AG04449 (cell line): Measurements from ENCODE around the gene TRAPPC2L.
A peak's percentile ranks its signal among the peaks of the same experiment; 100 is the strongest.

Experiments used
- CTCF ChIA-PET: fragments of 350-600 bp; formaldehyde crosslinking; extraction: SDS; loops from one replicate; lab custom pipeline; 2021; ENCODE audit warnings: antibody characterized with exemption; lab: Yijun Ruan, JAX
- POLR2A ChIA-PET: fragments of 400-600, 350-600 bp; formaldehyde crosslinking; extraction: SDS; loops from one replicate; lab custom pipeline; 2020; ENCODE audit warnings: antibody characterized with exemption, inconsistent platforms; lab: Yijun Ruan, JAX
- DNase-seq: peaks from one replicate; pipeline ENCODE4 v3.0.0-alpha.2; 2010; ENCODE audit warnings: low read depth, low spot score
- H3K4me3 ChIP-seq: 2 replicates; pipeline ENCODE4 v1.5.1; 2011; ENCODE audit warnings: low read depth, mild to moderate bottlenecking, control low read depth, low read length
- CTCF ChIP-seq: IDR thresholded peaks from one replicate; pipeline ENCODE4 v1.5.1; 2011; ENCODE audit warnings: mild to moderate bottlenecking, moderate library complexity, low read length, control low read depth, inconsistent platforms; ENCODE audit not compliant: insufficient read depth; ENCODE audit errors: missing control alignments

TRAPPC2L gene

DNA sequence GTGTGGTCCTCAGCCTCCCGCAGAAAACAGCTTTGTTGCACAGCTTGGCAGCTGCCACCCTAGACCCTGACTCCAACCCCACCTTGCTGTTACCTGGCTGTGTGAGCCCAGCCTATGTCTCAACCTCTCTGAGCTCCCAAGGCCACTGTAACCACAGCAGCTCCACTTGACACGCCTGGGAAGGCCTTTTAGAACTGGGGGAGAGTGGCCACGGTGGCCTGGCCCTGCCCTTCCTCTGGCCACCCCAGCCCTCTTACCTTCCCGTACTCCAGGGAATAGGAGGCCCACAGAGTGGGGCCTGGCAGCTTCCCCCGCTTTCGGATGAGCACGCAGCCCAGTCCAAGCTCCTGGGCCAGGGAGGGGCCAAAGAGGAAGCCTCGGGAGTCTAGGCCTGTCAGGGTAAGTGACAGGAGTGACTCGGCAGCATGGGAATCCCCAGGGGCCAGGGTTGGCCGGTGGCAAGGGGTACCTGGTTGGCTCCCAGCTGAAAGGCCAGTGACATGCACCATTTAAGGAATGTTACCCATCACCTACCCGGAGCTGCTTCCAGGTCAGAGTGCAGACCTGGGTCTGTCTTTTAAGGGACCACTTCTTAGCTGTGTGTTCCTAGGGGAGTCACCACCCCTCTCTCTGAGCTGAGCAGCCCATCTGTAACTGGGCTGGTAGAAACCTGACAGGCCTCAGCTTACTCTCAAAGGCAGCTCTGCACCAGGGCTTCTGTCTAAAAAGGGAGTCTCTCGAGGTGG lies 46.6 kb upstream of the TRAPPC2L start:
- no peak for TF ChIP-seq CTCF
- DNase-seq: no peak
- peak overlapping the region; percentile 83 for H3K4me3 ChIP-seq
- ChIA-PET CTCF (interaction anchor here (1.0 to 4.0 kb wide), 9 partner anchors 8 to 356 kb away, joined by 3 to 23 read pairs (median 4); partner anchors contain the start of genes GALNS and TRAPPC2L), POLR2A (interaction anchor here (0.5 to 2.4 kb wide), 9 partner anchors 11 to 1228 kb away, joined by 3 to 8 read pairs (median 4); partner anchors contain the start of gene PIEZO1)

GRCh38 chr16:88810912-88811768 lies 45.8 kb upstream of the TRAPPC2L start:
- ChIA-PET POLR2A (interaction anchor here (0.6 to 2.4 kb wide), 9 partner anchors 10 to 282 kb away, joined by 3 to 8 read pairs (median 3); partner anchors contain the start of genes ACSF3 and PIEZO1), CTCF (interaction anchor here (1.0 to 4.0 kb wide), 10 partner anchors 10 to 356 kb away, joined by 3 to 23 read pairs (median 4); partner anchors contain the start of genes GALNS and TRAPPC2L)
- no peak for TF ChIP-seq CTCF
- DNase-seq: no peak
- H3K4me3 ChIP-seq: peak overlapping the region; percentile 83

GRCh38 chr16:88811769-88812512 lies 45.0 kb upstream of the TRAPPC2L start, which contains the start of gene APRT:
Gene APRT (minus strand): TSS chr16:88811928. CDS start chr16:88811899, 29 bp downstream.
- TF ChIP-seq CTCF: peak; percentile 43
- peak within 1 kb of the TSS; percentile 83 for H3K4me3 ChIP-seq
- POLR2A ChIA-PET: interaction anchor here (0.6 to 2.4 kb wide), 5 partner anchors 27 to 356 kb away, joined by 3 to 8 read pairs (median 3); partner anchors contain the start of genes ACSF3 and PIEZO1
- CTCF ChIA-PET: interaction anchor here (0.9 to 4.0 kb wide), 10 partner anchors 9 to 404 kb away, joined by 3 to 23 read pairs (median 6); partner anchors contain the start of gene GALNS
- peak; percentile 52 for DNase-seq

DNA sequence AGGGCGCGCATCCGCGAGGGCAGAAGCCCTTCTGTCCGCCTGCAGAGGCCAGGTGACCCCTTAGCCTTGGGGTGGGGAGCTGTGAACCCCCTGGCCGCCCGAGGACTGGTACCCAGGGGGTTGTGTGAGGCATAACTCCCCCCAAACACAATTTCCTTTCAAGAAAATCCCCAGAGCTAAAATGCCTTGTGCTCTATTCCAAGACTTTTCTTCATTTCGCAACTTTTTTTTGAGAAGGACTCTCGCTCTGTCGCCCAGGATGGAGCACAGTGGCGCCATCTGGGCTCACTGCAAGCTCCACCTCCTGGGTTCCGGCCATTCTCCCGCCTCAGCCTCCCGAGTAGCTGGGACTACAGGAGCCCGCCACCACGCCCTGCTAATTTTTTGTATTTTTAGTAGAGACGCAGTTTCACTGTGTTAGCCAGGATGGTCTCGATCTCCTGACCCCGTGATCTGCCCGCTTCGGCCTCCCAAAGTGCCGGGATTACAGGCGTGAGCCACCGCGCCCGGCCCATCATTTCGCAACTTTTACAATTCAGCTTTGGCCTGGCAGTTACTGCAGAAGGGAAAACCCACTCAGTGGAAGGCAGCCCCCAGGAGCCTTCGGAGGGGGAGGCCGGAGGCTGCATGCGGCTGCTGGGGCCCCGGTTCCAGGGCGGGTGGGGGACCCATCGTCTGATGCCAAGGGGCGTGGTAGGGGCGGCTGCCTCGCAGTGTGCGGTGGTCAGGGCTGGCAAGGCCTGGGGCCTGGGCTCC lies 44.2 kb upstream of the TRAPPC2L start:
- ChIA-PET POLR2A (interaction anchor here (0.9 to 2.4 kb wide), 4 partner anchors 28 to 355 kb away, joined by 3 to 8 read pairs (median 6); partner anchors contain the start of genes ACSF3 and PIEZO1), CTCF (interaction anchor here (0.9 to 4.0 kb wide), 12 partner anchors 8 to 403 kb away, joined by 3 to 23 read pairs (median 5); partner anchors contain the start of gene GALNS)
- no peak for DNase-seq
- TF ChIP-seq CTCF: no peak
- peak overlapping the region; percentile 83 for H3K4me3 ChIP-seq
